NCI-H82 treated with DMSO at 0.1 percent for 48 hours (cell line): Measurements from ENCODE around the gene ZNF205.

Source experiments
- DNase-seq: peaks from one replicate; lab custom pipeline; 2025; ENCODE audit not compliant: unreplicated experiment; lab: John Stamatoyannopoulos, UW

ZNF205 gene

DNA sequence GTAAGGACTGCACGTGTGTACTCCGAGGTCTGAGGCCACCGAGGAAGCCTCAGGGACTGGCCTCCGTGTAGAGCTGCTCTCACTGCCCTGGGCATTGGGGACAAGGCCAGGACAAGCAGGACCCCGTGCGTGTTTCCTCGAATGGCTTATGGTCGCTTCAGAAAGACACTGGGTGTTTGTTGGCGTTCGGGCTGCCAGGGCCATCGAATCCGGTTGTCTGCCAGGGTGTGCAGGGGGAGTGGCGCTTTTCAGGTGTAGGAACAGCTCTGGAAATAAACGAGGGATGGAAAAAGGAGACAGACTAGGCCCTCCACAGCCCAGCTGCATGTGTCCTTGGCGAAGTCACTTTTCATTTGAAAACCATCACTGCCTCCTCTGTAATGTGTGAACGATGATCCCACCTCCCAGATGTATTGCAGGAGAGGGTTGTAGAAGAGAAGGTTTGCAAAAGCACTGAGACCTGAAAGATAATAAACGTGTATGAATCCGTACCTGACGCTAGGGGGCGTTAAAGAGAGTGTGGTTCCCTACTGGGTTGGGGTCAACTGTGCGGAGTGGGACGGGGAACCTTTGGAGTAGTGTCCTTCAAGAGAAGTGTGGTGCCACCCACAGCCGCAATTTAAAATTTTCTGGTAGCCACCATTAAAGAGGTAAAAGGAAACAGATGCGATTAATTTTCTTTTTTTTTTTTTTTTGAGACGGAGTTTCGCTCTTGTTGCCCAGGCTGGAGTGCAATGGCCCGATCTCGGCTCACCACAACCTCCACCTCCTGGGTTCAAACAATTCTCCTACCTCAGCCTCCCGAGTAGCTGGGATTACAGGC lies 11.2 kb upstream of the ZNF205 start:
- peak; percentile 60 for DNase-seq

DNA sequence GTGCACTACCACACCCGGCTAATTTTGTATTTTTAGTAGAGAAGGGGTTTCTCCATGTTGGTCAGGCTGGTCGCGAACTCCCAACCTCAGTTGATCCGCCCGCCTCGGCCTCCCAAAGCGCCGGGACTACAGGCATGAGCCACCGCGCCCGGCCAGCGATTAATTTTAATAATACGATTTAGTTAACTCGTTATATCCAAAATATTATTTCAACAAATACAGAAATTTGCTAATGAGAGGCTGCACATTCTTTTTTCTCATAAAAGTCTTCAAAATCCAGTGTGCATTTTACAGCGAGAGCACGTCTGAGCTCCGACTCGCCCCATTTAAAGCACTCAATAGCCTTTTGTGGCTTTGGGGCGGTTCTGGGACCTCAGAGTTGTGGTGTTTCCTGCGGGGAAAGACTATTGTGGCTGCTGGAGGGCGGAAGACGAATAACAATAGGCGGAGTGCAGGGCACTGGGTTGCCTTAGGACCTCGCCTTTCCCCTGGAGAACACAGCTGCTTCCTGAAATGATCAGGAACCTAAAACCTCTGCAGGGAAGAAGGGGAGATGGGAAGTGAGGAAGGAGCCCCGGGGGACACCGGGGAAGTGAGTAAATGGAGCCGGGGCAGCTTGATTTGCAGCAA lies 10.4 kb upstream of the ZNF205 start:
- DNase-seq: no peak

DNA sequence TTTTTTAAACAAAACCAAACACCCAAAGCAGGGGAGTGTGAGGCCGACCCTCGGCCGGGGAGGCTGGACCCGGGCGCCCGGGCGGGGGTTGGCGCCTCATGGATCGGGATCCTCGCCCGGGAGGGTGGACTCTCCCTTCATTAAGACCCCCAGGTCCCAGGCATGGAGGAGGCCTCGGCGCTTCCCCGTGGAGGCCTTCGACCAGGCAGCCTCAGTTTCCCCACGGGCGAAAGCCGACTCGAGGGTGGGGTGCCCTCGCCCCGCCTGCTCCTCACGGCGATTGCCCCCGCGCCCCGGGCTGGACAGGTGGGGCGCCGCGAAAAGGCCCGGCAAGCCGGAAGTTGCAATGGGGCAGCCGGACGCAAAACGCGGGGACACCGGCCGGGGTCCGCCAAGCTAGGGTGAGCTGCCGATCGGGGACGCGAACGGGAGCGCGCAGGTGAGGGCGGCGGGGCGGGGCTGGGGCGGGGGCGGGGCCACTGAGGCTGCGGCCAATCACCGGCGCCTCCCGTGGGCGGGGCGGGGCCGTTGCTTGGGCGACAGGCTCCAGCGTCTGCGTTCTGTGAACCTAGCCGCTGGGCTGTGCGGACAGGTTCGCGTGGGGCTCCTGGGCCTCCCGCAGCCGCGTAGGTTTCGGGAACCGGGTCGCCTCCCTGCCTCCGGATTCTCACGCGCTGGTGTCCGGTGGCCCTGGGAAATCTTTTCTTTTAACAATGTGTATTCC lies 6.0 kb upstream of the ZNF205 start:
- peak; percentile 75 for DNase-seq

DNA sequence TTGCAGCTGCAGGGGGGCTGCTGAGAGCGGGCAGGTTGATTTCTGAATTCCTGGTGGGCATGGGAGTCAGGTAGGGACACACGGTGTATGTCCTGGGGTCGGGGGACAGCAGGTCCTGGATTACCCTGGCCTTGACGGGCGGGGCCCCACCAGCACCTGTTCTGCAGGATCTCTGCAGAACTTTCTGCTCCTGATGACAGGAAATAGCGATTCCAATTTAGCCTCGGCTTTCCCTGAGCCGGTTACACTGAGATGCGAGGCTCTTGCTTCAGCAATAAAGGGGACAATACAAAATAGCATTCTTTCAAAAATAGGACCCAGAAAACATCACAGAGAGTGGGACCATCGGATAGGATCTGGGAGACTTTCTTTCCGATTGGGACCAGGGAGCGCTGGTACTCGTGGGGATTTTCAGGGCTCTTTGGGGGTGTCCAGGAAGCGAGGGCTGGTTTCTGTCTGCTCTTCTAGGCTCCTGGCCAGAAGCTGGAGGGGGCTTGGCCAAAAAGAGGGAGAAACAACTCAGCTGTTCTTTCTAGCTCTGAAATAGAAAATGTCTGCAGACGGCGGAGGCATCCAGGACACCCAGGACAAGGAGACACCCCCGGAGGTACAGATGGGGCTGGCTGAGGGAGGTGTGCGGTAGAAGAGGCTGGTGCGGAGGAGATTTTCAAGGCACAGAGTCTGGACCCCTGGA lies 642 bp downstream of the ZNF205 start:
- DNase-seq: no peak

DNA sequence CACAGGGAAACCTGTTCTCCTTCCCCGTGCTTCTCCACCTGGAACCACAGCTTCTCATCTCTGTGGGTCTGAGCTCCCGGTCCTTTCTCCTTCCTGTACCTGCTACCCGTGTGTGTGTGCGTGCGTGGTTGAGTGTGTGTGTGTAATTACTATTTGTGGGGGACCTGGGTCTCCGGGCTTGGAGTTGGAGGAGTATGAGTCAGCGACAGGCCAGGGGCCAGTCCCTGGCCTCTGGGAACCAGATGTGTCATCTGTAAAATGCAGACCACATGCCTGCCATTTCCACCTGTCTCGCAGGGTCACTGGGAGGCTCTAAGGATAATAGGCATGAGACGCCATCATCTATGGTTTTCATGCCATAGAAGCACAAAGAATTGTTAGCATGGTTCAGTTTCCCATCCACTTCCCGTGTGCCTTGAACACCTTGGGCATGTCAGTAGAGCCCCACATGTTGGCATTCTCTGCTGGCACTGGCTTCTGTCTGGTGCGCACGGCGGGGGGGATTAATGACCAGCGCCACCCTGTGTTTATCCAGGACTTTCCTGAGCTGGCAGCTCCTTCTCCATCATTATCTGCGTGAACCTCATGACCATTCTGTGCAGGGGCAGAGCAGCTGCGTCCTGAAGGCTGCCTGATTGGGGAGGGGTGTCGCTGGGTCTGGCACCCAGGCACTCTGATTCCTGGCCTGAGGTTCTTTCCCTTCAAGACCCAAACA lies 1.5 kb downstream of the ZNF205 start:
- DNase-seq: no peak

DNA sequence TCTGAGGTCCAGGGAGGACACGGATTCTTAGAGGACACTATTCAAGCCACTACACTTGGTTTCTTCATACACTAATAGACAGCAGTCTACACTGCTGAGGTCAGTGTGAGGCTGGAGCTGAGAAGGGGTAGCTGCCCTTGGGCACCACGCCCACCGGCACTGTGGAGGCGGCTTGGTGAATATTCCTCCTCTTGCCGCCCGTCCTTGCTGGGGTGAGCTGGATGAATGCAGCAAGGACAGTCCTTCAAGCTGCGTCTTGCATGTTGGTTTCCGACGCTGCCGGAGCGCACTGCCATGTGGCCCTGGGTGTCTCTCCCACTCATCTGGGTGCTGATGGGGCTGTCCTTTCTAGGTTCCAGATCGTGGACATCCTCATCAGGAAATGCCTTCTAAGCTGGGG lies 2.6 kb downstream of the ZNF205 start:
- DNase-seq: no peak

DNA sequence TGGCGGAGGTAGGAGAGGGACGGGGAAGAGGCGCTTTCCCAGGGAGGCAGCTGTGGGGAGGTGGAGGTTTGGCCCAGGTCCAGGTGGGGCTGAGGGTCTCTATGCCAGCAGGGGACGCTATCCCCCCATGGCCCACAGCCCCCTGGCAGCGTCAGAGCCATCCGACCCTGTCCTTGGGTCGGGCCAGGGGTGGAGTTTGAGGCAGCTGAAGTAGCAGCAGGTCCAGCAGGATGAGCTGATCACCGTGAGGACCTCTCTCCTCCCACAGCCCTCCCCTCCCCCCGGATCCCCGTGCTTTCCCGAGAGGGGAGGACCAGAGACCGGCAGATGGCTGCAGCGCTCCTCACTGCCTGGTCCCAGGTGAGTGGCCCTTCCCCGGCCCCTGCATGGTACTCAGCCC lies 3.2 kb downstream of the ZNF205 start:
- DNase-seq: no peak

DNA sequence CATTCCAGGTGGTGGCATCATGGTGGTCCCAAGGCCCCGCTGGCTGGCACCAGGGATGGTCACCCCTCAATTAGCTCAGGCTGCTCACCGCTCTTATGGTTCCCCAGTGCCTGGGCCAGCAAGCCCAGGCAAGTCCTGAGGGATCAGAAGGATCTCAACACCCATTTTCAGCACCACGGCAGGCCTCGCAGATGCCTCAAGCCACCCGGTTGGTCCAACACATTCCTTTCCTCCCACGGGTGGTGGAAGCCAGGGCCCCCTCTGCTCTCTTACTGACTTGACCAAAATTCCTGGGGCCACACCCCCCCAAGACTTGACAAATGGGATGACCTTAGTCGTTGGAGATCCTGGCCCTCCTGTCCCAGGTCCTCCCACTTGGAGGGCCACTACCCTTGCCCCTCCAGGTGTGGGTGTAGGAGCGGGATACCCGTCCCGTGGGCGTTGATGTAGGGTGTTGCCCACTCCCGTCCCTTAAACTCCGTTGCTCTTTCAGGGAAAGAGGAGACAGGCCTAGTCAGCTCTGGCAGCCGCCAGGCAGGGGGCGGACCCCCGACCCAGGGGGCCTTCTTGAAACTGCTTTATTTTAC lies 5.9 kb downstream of the ZNF205 start:
- DNase-seq: no peak

DNA sequence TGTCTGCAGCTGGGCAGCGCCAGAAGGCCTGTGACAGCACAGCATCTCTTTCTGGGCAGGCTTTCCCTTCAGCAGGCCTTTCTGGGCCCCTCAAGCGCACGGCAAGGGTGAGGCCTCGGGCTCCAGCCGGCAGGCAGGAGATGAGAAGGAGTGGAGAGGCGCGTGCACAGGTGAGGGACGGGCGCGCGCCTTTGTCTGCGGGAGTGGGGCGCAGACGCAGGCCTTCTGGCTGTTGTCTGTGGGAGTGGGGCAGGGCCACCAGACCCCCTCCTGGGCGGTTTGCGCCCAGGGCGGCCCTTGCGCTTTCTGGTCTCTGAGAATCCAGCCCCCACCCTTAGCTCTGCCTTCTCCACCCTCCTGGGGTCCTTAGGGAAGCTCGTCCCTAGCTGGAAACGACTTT lies 6.5 kb downstream of the ZNF205 start:
- DNase-seq: no peak

DNA sequence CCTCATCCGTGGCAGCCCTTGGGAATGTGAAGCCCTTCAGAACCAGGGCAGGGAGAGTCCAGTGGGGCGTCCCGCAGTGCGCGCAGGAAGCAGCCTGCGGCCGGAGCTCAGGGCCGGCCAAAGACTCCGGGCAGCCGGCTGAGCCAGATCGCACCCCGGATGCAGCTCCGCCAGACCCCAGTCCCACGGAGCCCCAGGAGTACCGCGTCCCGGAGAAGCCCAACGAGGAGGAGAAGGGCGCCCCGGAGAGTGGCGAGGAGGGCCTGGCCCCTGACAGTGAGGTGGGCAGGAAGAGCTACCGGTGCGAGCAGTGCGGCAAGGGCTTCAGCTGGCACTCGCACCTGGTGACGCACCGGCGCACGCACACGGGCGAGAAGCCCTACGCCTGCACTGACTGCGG lies 6.9 kb downstream of the ZNF205 start:
- no peak for DNase-seq

DNA sequence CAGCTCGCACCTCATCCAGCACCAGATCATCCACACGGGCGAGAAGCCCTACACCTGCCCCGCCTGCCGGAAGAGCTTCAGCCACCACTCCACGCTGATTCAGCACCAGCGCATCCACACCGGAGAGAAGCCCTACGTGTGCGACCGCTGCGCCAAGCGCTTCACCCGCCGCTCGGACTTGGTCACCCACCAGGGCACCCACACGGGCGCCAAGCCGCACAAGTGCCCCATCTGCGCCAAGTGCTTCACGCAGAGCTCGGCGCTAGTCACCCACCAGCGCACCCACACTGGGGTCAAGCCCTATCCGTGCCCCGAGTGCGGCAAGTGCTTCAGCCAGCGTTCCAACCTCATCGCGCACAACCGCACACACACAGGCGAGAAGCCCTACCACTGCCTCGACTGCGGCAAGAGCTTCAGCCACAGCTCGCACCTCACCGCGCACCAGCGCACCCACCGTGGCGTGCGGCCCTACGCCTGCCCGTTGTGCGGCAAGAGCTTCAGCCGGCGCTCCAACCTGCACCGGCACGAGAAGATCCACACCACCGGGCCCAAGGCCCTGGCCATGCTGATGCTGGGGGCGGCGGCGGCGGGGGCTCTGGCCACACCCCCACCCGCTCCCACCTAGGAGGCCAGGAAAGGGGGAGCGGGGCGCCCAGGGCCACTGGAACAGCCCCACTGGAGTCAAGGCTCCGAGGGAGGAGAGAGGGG lies 7.5 kb downstream of the ZNF205 start:
- no peak for DNase-seq

DNA sequence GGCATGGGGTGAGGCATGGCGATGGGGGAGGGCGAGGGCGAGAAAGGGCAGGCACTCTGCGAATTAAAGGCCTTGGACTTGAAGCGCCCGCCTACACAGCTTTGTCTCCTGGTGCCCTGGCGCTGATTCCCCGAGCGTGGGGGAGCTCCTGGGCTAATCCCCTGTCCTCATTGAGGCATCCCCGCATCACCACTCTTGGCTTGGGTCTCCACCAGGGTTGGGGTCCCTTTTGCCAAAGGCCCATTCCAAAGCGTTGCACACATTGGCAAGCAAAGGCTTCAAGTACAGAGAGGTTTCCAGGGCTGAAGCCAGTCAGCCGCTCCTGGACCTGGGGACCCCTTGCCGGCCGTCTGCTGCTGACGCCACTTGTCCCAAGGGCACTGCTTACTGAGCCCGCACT lies 8.0 kb downstream of the ZNF205 start:
- no peak for DNase-seq

DNA sequence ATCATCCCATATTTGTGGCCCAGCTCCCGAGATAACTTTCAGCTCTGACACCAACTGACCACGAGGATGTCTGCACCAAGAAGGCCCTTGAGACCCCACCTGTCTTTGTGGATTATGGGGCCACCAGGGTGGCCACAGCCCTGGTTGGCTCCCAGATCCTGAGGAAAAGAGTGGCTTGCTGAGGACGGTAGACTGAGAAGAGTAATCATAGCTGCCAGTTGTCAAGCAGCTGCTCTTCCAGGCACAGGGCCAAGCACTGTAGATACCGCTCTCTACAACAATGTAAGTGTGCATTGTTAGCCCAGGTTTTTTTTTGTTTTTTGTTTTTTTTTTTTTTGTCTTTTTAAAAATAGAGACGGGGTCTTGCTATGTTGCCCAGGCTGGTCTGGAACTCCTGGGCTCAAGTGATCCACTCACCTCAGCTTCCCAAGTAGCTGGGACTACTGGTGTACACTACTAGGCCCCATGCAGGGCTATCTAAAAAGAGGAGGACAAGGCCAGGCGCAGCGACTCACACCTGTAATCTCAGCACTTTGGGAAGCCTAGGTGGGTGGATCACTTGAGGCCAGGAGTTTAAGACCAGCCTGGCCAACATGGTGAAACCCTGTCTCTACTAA lies 9.6 kb downstream of the ZNF205 start:
- no peak for DNase-seq

DNA sequence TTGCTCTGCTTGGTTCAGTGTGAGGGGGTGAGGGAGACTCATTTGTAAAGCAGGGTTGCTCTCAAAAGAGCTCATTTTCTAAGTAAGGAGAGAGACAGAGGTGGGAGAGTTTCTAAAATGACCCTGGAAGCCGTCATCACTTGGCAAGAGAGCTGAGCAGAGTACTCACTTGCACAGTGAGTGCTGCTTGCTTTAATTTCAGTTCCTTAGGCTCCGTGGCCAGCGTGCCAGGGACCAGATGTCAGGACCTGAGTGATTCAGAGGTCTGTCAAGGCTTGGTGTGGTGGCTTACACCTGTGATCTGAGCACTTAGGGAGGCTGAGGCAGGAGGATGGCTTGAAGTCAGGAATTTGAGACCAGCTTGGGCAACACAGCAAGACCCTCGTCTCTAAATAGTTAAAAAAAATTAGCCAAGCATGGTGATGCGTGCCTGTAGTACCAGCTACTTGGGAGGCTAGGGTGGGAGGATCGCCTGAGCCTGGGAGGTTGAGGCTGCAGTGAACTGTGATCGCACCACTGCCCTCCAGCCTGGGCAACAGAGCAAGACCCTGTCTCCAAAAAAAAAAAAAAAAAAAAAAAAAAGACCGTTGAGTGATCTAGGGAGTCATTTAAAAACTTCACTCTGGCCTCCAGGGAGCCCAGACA lies 10.7 kb downstream of the ZNF205 start:
- no peak for DNase-seq

DNA sequence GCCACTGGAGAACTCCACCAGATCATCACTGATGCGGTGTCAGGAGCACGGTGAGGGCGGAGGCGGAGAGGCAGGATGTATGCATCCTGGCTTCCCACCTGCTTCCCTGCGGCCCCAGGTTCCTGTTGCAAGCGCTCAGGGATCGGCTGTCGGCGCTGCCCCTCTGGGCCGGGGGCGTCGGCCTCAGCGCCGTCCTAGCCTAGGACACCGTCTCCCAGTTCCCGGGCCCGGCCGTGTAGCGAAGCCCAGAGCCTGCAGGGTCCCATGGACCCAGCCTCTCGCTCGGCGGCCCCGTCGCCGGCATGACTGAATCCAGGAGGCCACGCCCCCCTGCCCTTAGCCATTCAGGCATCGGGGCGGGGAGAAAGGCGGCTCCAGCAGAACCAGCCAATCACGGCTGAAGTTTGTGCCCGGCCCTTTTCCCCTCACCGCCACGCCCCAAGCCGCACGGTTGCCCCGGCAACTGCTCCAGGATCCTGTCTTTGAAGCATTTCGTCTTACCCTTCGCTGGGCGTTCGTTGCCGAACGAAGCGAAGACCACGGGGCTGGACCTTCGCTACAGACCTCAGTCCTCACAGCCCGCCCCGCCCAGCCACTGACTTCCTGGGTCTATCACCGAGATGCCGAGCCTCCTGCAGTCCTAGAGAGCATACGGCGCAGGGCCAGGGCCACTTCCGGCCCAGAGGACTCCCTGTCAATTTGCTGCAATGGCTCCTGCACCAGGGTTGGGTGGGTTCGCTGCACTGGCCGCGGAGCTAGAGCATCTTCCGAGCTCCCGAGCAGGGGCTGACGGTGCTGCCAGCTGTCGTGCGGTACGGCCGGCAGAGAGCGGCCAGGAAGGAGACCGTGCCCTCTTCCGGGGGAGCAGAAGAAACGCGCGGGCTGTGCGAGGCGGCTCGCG lies 11.8 kb downstream of the ZNF205 start:
- DNase-seq: peak; percentile 86

DNA sequence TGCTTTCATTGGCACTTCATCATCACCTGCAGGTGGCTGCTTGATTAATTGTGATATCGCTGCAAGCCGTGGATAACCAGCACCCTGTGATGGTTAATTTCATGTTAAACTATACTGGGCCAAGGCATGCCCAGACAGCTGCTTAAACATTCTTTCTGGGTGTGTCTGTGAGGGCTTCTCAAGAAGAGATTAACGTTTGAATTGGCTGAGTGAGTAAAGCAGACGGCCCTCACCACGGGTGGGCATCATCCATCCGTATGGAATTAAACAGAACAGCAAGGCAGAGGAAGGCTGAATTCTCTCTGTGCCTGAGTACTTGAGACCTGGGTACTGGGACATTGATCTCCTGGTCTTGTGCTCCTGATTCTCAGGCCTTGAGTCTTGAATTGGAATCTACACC lies 15.4 kb downstream of the ZNF205 start:
- DNase-seq: no peak

DNA sequence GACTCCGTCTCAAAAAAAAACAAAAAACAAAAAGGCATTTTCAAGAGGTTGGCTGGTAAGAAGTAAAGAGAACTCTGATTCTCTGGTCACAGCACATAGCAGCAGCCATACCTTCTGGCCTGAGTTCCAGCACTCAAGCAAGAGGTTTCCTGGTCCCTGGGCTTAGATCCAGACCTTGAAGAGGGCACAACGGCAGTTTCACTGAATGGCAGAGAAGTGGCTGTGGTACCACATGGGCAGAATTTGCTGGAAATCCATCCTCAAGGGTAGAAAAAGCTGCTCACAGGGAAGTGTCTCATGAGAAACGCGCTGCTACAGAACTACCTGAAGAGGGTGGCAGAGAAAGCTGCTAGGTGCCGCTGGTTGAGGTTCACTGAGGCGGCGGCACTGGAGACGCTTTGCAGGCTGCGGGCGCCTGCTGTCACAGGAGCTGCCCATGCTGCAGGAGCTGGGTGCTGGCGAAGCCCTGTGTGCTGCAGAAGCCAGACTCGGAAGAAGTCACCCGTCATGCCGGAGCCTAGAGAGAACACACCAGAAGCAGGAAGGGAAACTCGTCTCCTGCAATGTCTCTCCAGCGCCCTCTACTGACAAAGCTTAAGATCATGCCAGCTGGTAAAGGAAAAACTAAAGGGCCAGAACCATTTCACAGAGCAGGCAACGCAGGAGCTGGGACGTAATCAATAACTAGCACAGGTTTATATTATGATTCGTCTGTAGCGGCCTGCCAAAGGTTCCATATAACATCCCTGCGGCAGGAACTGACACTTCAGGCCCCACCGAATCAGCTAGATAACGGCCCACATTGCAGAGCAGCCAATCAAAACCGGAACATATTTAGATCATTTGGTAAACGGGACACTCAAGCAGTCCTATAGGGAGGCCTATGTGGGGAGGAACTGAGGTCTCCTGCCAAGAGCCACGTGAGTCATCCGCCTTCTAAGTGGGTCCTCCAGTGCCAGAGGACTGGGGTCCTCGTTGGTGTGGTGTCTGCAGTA lies 17.0 kb downstream of the ZNF205 start:
- DNase-seq: peak; percentile 67
